H9 (cell line): ENCODE results near the gene LGALS4. TPM values are rescaled to one million over a fixed set of nuclear protein-coding genes. Genes with fewer than 3 reads are reported as not detected.

Source experiments
- DNase-seq: peaks from one replicate; pipeline ENCODE4 v3.0.0-alpha.2; 2017
- H2AFZ ChIP-seq: one replicate; pipeline ENCODE4 v1.6.1; 2013; ENCODE audit warnings: mild to moderate bottlenecking, low read length, control low read depth, moderate library complexity
- H2AK5ac ChIP-seq: 2 replicates; pipeline ENCODE4 v1.6.1; 2013; ENCODE audit warnings: low read length, control low read depth, mixed read lengths; ENCODE audit not compliant: insufficient read length
- H2BK120ac ChIP-seq: one replicate; pipeline ENCODE4 v1.6.1; 2013; ENCODE audit warnings: low read depth, mild to moderate bottlenecking, low read length, control low read depth, inconsistent platforms; ENCODE audit not compliant: poor library complexity, severe bottlenecking
- H2BK12ac ChIP-seq: 2 replicates; pipeline ENCODE4 v1.6.1; 2013; ENCODE audit warnings: low read length, control low read depth, mixed read lengths, low read depth; ENCODE audit not compliant: insufficient read length
- H2BK15ac ChIP-seq: 2 replicates; pipeline ENCODE4 v1.6.1; 2013; ENCODE audit warnings: low read depth, low read length, control low read depth
- H2BK20ac ChIP-seq: one replicate; pipeline ENCODE4 v1.6.1; 2013; ENCODE audit warnings: low read depth, mild to moderate bottlenecking, low read length, control low read depth, inconsistent platforms; ENCODE audit not compliant: poor library complexity, severe bottlenecking
- H2BK5ac ChIP-seq: 2 replicates; pipeline ENCODE4 v1.6.1; 2013; ENCODE audit warnings: low read length, control low read depth, mixed read lengths; ENCODE audit not compliant: insufficient read length
- H3K14ac ChIP-seq: 2 replicates; pipeline ENCODE4 v1.6.1; 2013; ENCODE audit warnings: low read length, control low read depth; ENCODE audit not compliant: insufficient read depth
- H3K18ac ChIP-seq: 2 replicates; pipeline ENCODE4 v1.6.1; 2013; ENCODE audit warnings: low read depth, mild to moderate bottlenecking, mixed read lengths, low read length, control low read depth; ENCODE audit not compliant: insufficient read length
- H3K23ac ChIP-seq: 2 replicates; pipeline ENCODE4 v1.6.1; 2013; ENCODE audit warnings: low read length, control low read depth, mixed read lengths, low read depth; ENCODE audit not compliant: insufficient read length
- H3K23me2 ChIP-seq: 2 replicates; pipeline ENCODE4 v1.6.1; 2013; ENCODE audit warnings: low read depth, mild to moderate bottlenecking, mixed read lengths, low read length, control low read depth; ENCODE audit not compliant: insufficient read length, poor library complexity, severe bottlenecking
- H3K27ac ChIP-seq: 2 replicates; pipeline ENCODE4 v1.5.1; 2013; ENCODE audit warnings: low read length, control low read depth, mixed read lengths, low read depth; ENCODE audit not compliant: insufficient read length
- H3K27me3 ChIP-seq: 2 replicates; pipeline ENCODE4 v1.6.1; 2013; ENCODE audit warnings: low read length, control low read depth, inconsistent platforms; ENCODE audit not compliant: insufficient read depth
- H3K4ac ChIP-seq: 2 replicates; pipeline ENCODE4 v1.6.1; 2013; ENCODE audit warnings: low read depth, mild to moderate bottlenecking, control low read depth, inconsistent platforms, low read length, moderate library complexity
- H3K4me1 ChIP-seq: 2 replicates; pipeline ENCODE4 v1.6.1; 2013; ENCODE audit warnings: low read length, control low read depth, inconsistent platforms; ENCODE audit not compliant: insufficient read depth
- H3K4me2 ChIP-seq: 2 replicates; pipeline ENCODE4 v1.6.1; 2013; ENCODE audit warnings: low read length, control low read depth, mixed read lengths; ENCODE audit not compliant: insufficient read length, insufficient read depth
- H3K56ac ChIP-seq: 2 replicates; pipeline ENCODE4 v1.6.1; 2013; ENCODE audit warnings: low read depth, mild to moderate bottlenecking, mixed read lengths, low read length, control low read depth; ENCODE audit not compliant: insufficient read length
- H3K79me1 ChIP-seq: 2 replicates; pipeline ENCODE4 v1.6.1; 2013; ENCODE audit warnings: low read depth, mild to moderate bottlenecking, moderate library complexity, low read length, control low read depth, inconsistent platforms; ENCODE audit not compliant: insufficient read depth, poor library complexity, severe bottlenecking
- H3K79me2 ChIP-seq: 2 replicates; pipeline ENCODE4 v1.6.1; 2013; ENCODE audit warnings: low read length, control low read depth, inconsistent platforms; ENCODE audit not compliant: insufficient read depth
- H3K9ac ChIP-seq: 2 replicates; pipeline ENCODE4 v1.6.1; 2013; ENCODE audit warnings: low read length, control low read depth, mixed read lengths; ENCODE audit not compliant: insufficient read length; ENCODE audit errors: extremely low read depth
- H3K9me3 ChIP-seq: one replicate; pipeline ENCODE4 v1.6.1; 2013; ENCODE audit warnings: low read depth, low read length, inconsistent platforms; ENCODE audit not compliant: control insufficient read depth
- H3T11ph ChIP-seq: one replicate; pipeline ENCODE4 v1.6.1; 2013; ENCODE audit warnings: mild to moderate bottlenecking, low read length, control low read depth, inconsistent platforms
- H4K20me1 ChIP-seq: one replicate; pipeline ENCODE4 v1.6.1; 2013; ENCODE audit not compliant: control insufficient read depth, insufficient read length, insufficient read depth
- H4K5ac ChIP-seq: 2 replicates; pipeline ENCODE4 v1.6.1; 2013; ENCODE audit warnings: low read depth, mild to moderate bottlenecking, mixed read lengths, low read length, control low read depth; ENCODE audit not compliant: insufficient read length
- H4K8ac ChIP-seq: replicated peaks from 2 replicates; pipeline ENCODE4 v1.6.1; 2013; ENCODE audit warnings: low read length, control low read depth, mixed read lengths, low read depth; ENCODE audit not compliant: insufficient read length
- H4K91ac ChIP-seq: 2 replicates; pipeline ENCODE4 v1.6.1; 2013; ENCODE audit warnings: low read depth, mild to moderate bottlenecking, moderate library complexity, mixed read lengths, low read length, control low read depth; ENCODE audit not compliant: insufficient read length
- H3K27ac Mint-ChIP-seq, 3 experiments: 2 replicates in 2 of 3; 3 replicates in 1 of 3; pipeline ENCODE4 v1.8.0; 2020 to 2021; ENCODE audit warnings: mixed read lengths in 3 of 3, mild to moderate bottlenecking in 1 of 3, moderate library complexity in 1 of 3
- H3K27me3 Mint-ChIP-seq: 2 replicates; pipeline ENCODE4 v1.8.0; 2021; ENCODE audit warnings: low read depth, mild to moderate bottlenecking, moderate library complexity, mixed read lengths
- H3K36me3 Mint-ChIP-seq, 3 experiments: 2 replicates in 2 of 3; 3 replicates in 1 of 3; pipeline ENCODE4 v1.8.0; 2020 to 2021; ENCODE audit warnings: low read depth in 3 of 3, mixed read lengths in 3 of 3; ENCODE audit not compliant: insufficient read depth in 1 of 3
- H3K4me1 Mint-ChIP-seq, 2 experiments: 2 replicates each; pipeline ENCODE4 v1.8.0; 2020; ENCODE audit warnings: mixed read lengths in 2 of 2
- H3K4me3 Mint-ChIP-seq, 2 experiments: 2 replicates in 1 of 2; 3 replicates in 1 of 2; pipeline ENCODE4 v1.8.0; 2020 to 2021; ENCODE audit warnings: mild to moderate bottlenecking in 2 of 2, mixed read lengths in 2 of 2, moderate library complexity in 1 of 2
- H3K9me3 Mint-ChIP-seq, 2 experiments: 2 replicates in 1 of 2; 3 replicates in 1 of 2; pipeline ENCODE4 v1.8.0; 2020; ENCODE audit warnings: mild to moderate bottlenecking in 2 of 2, mixed read lengths in 2 of 2, moderate library complexity in 1 of 2
- WGBS: extraction: QIAGEN DNeasy Blood & Tissue Kit; methylation state at CpG from one replicate; pipeline ENCODE4 v1.1.7; 2013; ENCODE audit warnings: missing lambda C conversion rate, low lambda C conversion rate, mixed read lengths; ENCODE audit not compliant: insufficient read length; ENCODE audit errors: extremely low coverage; 5-methylcytosine and 5-hydroxymethylcytosine counted together
- total RNA-seq: library from RNA; stranded (reverse); gene quantifications from 2 replicates; pipeline ENCODE4 v1.2.1, GENCODE V29; 2021
- TF ChIP-seq, protein P1 (sequence below): fragments of 200-600 bp; sonication (generic); conservative IDR thresholded peaks from 3 replicates; pipeline ENCODE4 v1.8.0; 2021; ENCODE audit warnings: antibody characterized with exemption, mild to moderate bottlenecking

LGALS4 gene
- total RNA-seq, 1 experiment from 2014 or later = 0.68 TPM

DNA sequence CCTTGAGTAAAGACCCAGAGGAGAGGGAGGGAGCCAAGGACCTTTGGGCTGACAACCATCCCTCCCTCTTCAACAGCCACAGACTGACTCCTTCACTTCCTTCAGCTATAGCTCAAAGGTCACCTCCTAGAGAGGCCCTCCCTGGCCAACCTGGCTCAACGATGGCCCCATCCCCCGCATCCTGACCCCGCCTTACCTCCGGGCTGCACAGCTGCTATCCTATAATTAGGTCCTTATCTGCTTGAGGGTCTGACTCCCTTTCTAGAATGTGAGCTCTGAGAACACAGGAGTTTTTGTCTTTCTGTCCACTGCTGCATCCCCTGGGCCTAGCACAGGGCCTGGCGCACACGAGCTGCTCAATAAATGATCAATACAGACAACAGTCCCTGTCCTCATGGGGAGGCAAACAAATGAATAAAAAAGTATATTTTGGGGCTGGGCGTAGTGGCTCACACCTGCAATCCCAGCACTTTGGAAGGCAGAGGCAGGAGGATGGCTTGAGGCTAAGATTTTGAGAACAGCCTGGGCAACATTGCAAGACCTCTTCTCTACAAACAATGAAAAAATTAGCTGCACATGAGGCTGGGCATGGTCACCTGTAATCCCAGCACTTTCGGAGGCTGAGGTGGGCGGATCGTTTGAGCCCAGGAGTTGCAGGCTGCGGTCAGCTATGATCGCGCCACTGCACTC is 6.6 kb upstream of the LGALS4 start:
- no peak overlapping the region for H3K4ac ChIP-seq
- H3K23me2 ChIP-seq = no peaks in the 10 kb centered on the region
- H2AFZ ChIP-seq = no peak overlapping the region
- H3K56ac ChIP-seq = no peak overlapping the region
- no peaks in the 10 kb centered on the region for H3K79me1 ChIP-seq
- H3K9me3 ChIP-seq = no peaks in the 10 kb centered on the region
- TF ChIP-seq, protein P1, sequence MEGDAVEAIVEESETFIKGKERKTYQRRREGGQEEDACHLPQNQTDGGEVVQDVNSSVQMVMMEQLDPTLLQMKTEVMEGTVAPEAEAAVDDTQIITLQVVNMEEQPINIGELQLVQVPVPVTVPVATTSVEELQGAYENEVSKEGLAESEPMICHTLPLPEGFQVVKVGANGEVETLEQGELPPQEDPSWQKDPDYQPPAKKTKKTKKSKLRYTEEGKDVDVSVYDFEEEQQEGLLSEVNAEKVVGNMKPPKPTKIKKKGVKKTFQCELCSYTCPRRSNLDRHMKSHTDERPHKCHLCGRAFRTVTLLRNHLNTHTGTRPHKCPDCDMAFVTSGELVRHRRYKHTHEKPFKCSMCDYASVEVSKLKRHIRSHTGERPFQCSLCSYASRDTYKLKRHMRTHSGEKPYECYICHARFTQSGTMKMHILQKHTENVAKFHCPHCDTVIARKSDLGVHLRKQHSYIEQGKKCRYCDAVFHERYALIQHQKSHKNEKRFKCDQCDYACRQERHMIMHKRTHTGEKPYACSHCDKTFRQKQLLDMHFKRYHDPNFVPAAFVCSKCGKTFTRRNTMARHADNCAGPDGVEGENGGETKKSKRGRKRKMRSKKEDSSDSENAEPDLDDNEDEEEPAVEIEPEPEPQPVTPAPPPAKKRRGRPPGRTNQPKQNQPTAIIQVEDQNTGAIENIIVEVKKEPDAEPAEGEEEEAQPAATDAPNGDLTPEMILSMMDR = no peak
- no peaks in the 10 kb centered on the region for H3K4me1 ChIP-seq
- H3K27ac ChIP-seq = no peak overlapping the region
- H3K14ac ChIP-seq = no peak overlapping the region
- Mint-ChIP-seq H3K36me3 (peaks cover 40 to 68% (median 60%) of the 10 kb centered on the region in 3 experiments), H3K4me3 (no peak overlapping the region; a peak in 1 of 5 replicates), H3K4me1 (peaks cover 22 to 25% of the 10 kb centered on the region in 2 experiments), H3K27ac (peak overlapping the region; percentile 72 to 84 (median 73); a peak in 4 of 7 replicates), H3K27me3 (0 out of 2 replicates have a peak, but pooled peaks cover 2% of the 10 kb centered on the region), H3K9me3 (peaks cover 12 to 16% of the 10 kb centered on the region in 2 experiments)
- H2AK5ac ChIP-seq = no peak overlapping the region
- H4K91ac ChIP-seq = no peak overlapping the region
- H2BK20ac ChIP-seq = no peak overlapping the region
- H2BK5ac ChIP-seq = no peak overlapping the region
- no peak overlapping the region for H3K9ac ChIP-seq
- no peaks in the 10 kb centered on the region for H3K27me3 ChIP-seq
- H3K18ac ChIP-seq = no peak overlapping the region
- no peak overlapping the region for H4K8ac ChIP-seq
- H2BK120ac ChIP-seq = no peak overlapping the region
- no peak overlapping the region for H3K4me2 ChIP-seq
- H2BK15ac ChIP-seq = no peak overlapping the region
- no peak for DNase-seq
- no peak overlapping the region for H3K23ac ChIP-seq
- no peak overlapping the region for H4K5ac ChIP-seq
- no CpG with 5 or more reads among the region's 13 CpGs for WGBS
- no peak overlapping the region for H2BK12ac ChIP-seq
- H3T11ph ChIP-seq = no peak overlapping the region
- no peaks in the 10 kb centered on the region for H4K20me1 ChIP-seq
- no peaks in the 10 kb centered on the region for H3K79me2 ChIP-seq
